ENCODE data around the gene PASK. TPM values are rescaled to one million over a fixed set of nuclear protein-coding genes. Genes with fewer than 3 reads are reported as not detected.

PASK gene
- polyA plus RNA-seq, 4 donors, result 4.7 to 14.7 (median 6.2) TPM

GRCh38 chr2:241173557-241173956 lies 24.3 kb upstream of the PASK start:
- FAIRE-seq (no peak), DNase-seq (no peak)
- H3K9me3 ChIP-seq (ENCODE audit: control insufficient read depth in 2 of 2, insufficient read depth in 1 of 2, low read depth in 1 of 2, low read length in 1 of 2), result peaks cover 0 to 10% of the 10 kb centered on the region in 2 donors
- no peaks in the 10 kb centered on the region for H3K27me3 ChIP-seq (ENCODE audit: control insufficient read depth in 3 of 3, insufficient read depth in 3 of 3, low read length in 3 of 3)
- no peak overlapping the region for H3K27ac ChIP-seq (ENCODE audit: low read depth in 1 of 3, low read length in 2 of 3)
- H3K36me3 ChIP-seq (ENCODE audit: control insufficient read depth in 3 of 3, insufficient read depth in 2 of 3, low read depth in 1 of 3, low read length in 3 of 3), result peaks cover 7 to 49% (median 22%) of the 10 kb centered on the region in 3 donors
- H3K4me1 ChIP-seq (ENCODE audit: control insufficient read depth in 3 of 3, insufficient read depth in 2 of 3, low read depth in 1 of 3, low read length in 2 of 3), result no peaks in the 10 kb centered on the region
- H3K4me3 ChIP-seq (ENCODE audit: low read depth in 1 of 3, low read length in 3 of 3), result no peak overlapping the region
- 89 to 98% (median 96%) methylated on average over 2 of the region's 2 CpGs for WGBS, 3 donors

DNA sequence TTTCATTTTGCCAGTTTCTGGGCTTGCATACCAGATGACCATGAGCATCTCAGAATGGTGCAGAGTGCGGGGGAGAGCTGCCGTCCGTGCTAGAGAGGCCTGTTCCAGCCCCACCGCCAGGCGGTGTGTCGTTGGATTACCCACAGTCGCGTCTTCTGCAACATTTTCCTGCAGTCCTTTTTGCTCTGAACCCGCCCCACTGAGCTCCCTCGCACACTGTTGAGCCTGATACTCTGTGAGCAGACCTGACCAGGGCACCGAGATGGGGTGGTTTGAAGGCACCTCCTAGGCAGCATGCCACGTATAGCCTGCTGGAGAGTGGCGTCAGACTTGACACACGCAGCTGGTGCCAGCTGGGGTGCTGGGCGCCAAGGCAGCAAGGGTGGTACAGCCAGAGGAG lies 19.1 kb upstream of the PASK start:
- FAIRE-seq (no peak), DNase-seq (no peak)
- Histone ChIP-seq H3K36me3 (ENCODE audit: control insufficient read depth in 3 of 3, insufficient read depth in 2 of 3, low read depth in 1 of 3, low read length in 3 of 3) (peaks cover 23 to 64% (median 39%) of the 10 kb centered on the region in 3 donors), H3K27ac (ENCODE audit: low read depth in 1 of 3, low read length in 2 of 3) (no peak overlapping the region), H3K27me3 (ENCODE audit: control insufficient read depth in 3 of 3, insufficient read depth in 3 of 3, low read length in 3 of 3) (no peaks in the 10 kb centered on the region), H3K4me1 (ENCODE audit: control insufficient read depth in 3 of 3, insufficient read depth in 2 of 3, low read depth in 1 of 3, low read length in 2 of 3) (no peaks in the 10 kb centered on the region), H3K9me3 (ENCODE audit: control insufficient read depth in 2 of 2, insufficient read depth in 1 of 2, low read depth in 1 of 2, low read length in 1 of 2) (peaks cover 0 to 10% of the 10 kb centered on the region in 2 donors), H3K4me3 (ENCODE audit: low read depth in 1 of 3, low read length in 3 of 3) (no peak overlapping the region)
- 95 to 98% (median 97%) methylated on average over 15 of the region's 15 CpGs for WGBS, 3 donors

DNA sequence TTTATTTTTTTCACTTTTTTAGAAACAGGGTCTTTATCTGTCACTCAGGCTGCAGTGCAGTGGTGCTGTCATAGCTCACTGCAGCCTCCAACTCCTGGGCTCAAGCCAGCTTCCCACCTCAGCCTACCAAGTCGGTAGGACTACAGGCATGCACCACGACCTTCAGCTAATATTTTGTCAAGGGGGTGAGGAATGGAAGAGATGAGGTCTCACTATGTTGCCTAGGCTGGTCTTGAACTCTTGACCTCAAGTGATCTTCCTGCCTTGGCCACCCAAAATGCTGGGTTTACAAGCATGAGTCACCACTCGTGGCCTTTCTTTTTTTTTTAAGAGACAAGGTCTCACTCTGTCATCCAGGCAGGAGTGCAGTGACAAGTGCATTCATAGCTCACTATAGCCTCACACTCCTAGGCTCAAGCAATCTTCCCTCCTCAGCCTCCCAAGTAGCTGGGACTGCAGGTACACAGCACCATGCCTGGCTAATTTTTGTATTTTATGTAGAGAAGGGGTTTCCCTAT lies 14.4 kb upstream of the PASK start:
- Histone ChIP-seq H3K27ac (ENCODE audit: low read depth in 1 of 3, low read length in 2 of 3) (no peak overlapping the region), H3K9me3 (ENCODE audit: control insufficient read depth in 2 of 2, insufficient read depth in 1 of 2, low read depth in 1 of 2, low read length in 1 of 2) (no peaks in the 10 kb centered on the region), H3K4me3 (ENCODE audit: low read depth in 1 of 3, low read length in 3 of 3) (no peak overlapping the region), H3K36me3 (ENCODE audit: control insufficient read depth in 3 of 3, insufficient read depth in 2 of 3, low read depth in 1 of 3, low read length in 3 of 3) (peaks cover 20 to 78% (median 33%) of the 10 kb centered on the region in 3 donors), H3K4me1 (ENCODE audit: control insufficient read depth in 3 of 3, insufficient read depth in 2 of 3, low read depth in 1 of 3, low read length in 2 of 3) (no peaks in the 10 kb centered on the region), H3K27me3 (ENCODE audit: control insufficient read depth in 3 of 3, insufficient read depth in 3 of 3, low read length in 3 of 3) (no peaks in the 10 kb centered on the region)
- DNase-seq (no peak), FAIRE-seq (no peak)
- 66 to 74% (median 72%) methylated on average over 3 of the region's 3 CpGs for WGBS, 3 donors

- DNase-seq (peak in 1 of 2 donors; percentile 3), FAIRE-seq (no peak)
- 63 to 78% (median 76%) methylated on average over 9 of the region's 9 CpGs for WGBS, 3 donors
- Histone ChIP-seq H3K36me3 (ENCODE audit: control insufficient read depth in 3 of 3, insufficient read depth in 2 of 3, low read depth in 1 of 3, low read length in 3 of 3) (peaks cover 16 to 79% (median 30%) of the 10 kb centered on the region in 3 donors), H3K27me3 (ENCODE audit: control insufficient read depth in 3 of 3, insufficient read depth in 3 of 3, low read length in 3 of 3) (no peaks in the 10 kb centered on the region), H3K27ac (ENCODE audit: low read depth in 1 of 3, low read length in 2 of 3) (peak overlapping the region in 1 of 3 donors; percentile 15), H3K9me3 (ENCODE audit: control insufficient read depth in 2 of 2, insufficient read depth in 1 of 2, low read depth in 1 of 2, low read length in 1 of 2) (no peaks in the 10 kb centered on the region), H3K4me3 (ENCODE audit: low read depth in 1 of 3, low read length in 3 of 3) (no peak overlapping the region), H3K4me1 (ENCODE audit: control insufficient read depth in 3 of 3, insufficient read depth in 2 of 3, low read depth in 1 of 3, low read length in 2 of 3) (no peaks in the 10 kb centered on the region)
These were observed 12.5 kb upstream of the PASK start for GRCh38 chr2:241161646-241162281.

DNA sequence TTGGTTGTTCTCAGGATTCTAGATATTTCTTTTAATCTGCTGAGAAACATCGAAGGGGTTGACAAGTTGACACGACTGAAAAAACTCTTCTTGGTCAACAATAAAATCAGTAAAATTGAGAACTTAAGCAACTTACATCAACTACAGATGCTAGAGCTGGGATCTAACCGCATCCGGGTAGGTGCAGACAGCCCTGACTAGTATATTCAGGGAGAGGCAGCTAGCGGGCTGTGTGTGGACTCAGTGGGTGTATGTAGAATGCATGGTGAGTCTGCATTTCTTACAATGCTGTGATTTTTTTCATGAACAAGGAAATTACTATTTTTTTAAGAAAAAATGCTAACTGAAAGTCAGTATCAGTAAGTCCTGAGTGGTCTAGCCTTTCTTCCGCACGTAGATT lies 11.0 kb upstream of the PASK start:
- no peaks in the 10 kb centered on the region for H3K9me3 ChIP-seq (ENCODE audit: control insufficient read depth in 2 of 2, insufficient read depth in 1 of 2, low read depth in 1 of 2, low read length in 1 of 2)
- DNase-seq, result no peak
- H3K27me3 ChIP-seq (ENCODE audit: control insufficient read depth in 3 of 3, insufficient read depth in 3 of 3, low read length in 3 of 3), result no peaks in the 10 kb centered on the region
- no peak overlapping the region for H3K4me3 ChIP-seq (ENCODE audit: low read depth in 1 of 3, low read length in 3 of 3)
- FAIRE-seq, result no peak
- peaks cover 12 to 80% (median 24%) of the 10 kb centered on the region in 3 donors for H3K36me3 ChIP-seq (ENCODE audit: control insufficient read depth in 3 of 3, insufficient read depth in 2 of 3, low read depth in 1 of 3, low read length in 3 of 3)
- H3K27ac ChIP-seq (ENCODE audit: low read depth in 1 of 3, low read length in 2 of 3), result no peak overlapping the region
- no peaks in the 10 kb centered on the region for H3K4me1 ChIP-seq (ENCODE audit: control insufficient read depth in 3 of 3, insufficient read depth in 2 of 3, low read depth in 1 of 3, low read length in 2 of 3)
- WGBS, 3 donors, result 93 to 97% (median 95%) methylated on average over 7 of the region's 7 CpGs

GRCh38 chr2:241159116-241159515 lies 9.8 kb upstream of the PASK start:
- no peak for FAIRE-seq
- H3K36me3 ChIP-seq (ENCODE audit: control insufficient read depth in 3 of 3, insufficient read depth in 2 of 3, low read depth in 1 of 3, low read length in 3 of 3), result peaks cover 11 to 74% (median 22%) of the 10 kb centered on the region in 3 donors

GRCh38 chr2:241158546-241158900 lies 9.3 kb upstream of the PASK start:
- H3K27me3 ChIP-seq (ENCODE audit: control insufficient read depth in 3 of 3, insufficient read depth in 3 of 3, low read length in 3 of 3), result no peaks in the 10 kb centered on the region
- peaks cover 9 to 70% (median 20%) of the 10 kb centered on the region in 3 donors for H3K36me3 ChIP-seq (ENCODE audit: control insufficient read depth in 3 of 3, insufficient read depth in 2 of 3, low read depth in 1 of 3, low read length in 3 of 3)
- 90 to 95% (median 92%) methylated on average over 8 of the region's 8 CpGs for WGBS, 3 donors
- H3K4me1 ChIP-seq (ENCODE audit: control insufficient read depth in 3 of 3, insufficient read depth in 2 of 3, low read depth in 1 of 3, low read length in 2 of 3), result no peaks in the 10 kb centered on the region
- no peak overlapping the region for H3K4me3 ChIP-seq (ENCODE audit: low read depth in 1 of 3, low read length in 3 of 3)
- DNase-seq, result no peak
- FAIRE-seq, result no peak
- H3K27ac ChIP-seq (ENCODE audit: low read depth in 1 of 3, low read length in 2 of 3), result no peak overlapping the region
- H3K9me3 ChIP-seq (ENCODE audit: control insufficient read depth in 2 of 2, insufficient read depth in 1 of 2, low read depth in 1 of 2, low read length in 1 of 2), result no peaks in the 10 kb centered on the region

More at GRCh38 chr2:241159116-241159515, 9.8 kb upstream of the PASK start:
- no peak for DNase-seq
- 95 to 98% (median 97%) methylated on average over 5 of the region's 5 CpGs for WGBS, 3 donors
- no peaks in the 10 kb centered on the region for H3K9me3 ChIP-seq (ENCODE audit: control insufficient read depth in 2 of 2, insufficient read depth in 1 of 2, low read depth in 1 of 2, low read length in 1 of 2)
- H3K27ac ChIP-seq (ENCODE audit: low read depth in 1 of 3, low read length in 2 of 3), result no peak overlapping the region
- H3K4me1 ChIP-seq (ENCODE audit: control insufficient read depth in 3 of 3, insufficient read depth in 2 of 3, low read depth in 1 of 3, low read length in 2 of 3), result no peaks in the 10 kb centered on the region
- no peak overlapping the region for H3K4me3 ChIP-seq (ENCODE audit: low read depth in 1 of 3, low read length in 3 of 3)
- no peaks in the 10 kb centered on the region for H3K27me3 ChIP-seq (ENCODE audit: control insufficient read depth in 3 of 3, insufficient read depth in 3 of 3, low read length in 3 of 3)

DNA sequence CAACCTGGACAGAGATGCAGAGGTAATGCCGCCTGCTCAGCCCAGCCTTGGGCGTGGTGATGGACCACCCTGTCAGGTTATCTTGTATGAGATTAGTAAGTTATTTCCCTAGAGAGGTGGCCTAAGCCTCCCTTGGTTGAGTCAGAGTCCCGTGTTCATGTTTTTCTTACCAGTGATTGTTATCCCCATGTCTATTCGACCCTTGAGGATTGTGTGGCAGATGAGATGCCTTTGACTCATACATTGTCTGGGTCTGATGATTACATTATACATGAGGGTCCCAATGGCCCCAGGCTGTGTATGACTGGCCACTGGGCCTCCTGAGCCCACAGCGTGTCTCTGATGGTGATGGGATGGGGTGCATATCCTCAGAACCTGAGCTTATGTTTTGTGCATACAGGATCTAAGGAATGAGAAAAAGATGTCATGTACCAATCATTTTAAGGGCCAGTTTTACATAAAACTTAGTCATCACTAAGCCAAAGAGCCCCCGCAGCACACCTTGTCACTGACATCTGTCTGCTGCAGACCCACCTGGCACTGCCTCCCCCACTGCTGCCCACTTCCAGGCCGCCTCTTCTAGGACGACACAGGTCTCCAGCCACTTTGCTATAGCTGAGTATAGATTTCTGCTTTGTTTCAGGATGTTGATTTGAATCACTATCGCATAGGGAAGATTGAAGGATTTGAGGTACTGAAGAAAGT lies 8.7 kb upstream of the PASK start:
- Histone ChIP-seq H3K9me3 (ENCODE audit: control insufficient read depth in 2 of 2, insufficient read depth in 1 of 2, low read depth in 1 of 2, low read length in 1 of 2) (no peaks in the 10 kb centered on the region), H3K27ac (ENCODE audit: low read depth in 1 of 3, low read length in 2 of 3) (no peak overlapping the region), H3K27me3 (ENCODE audit: control insufficient read depth in 3 of 3, insufficient read depth in 3 of 3, low read length in 3 of 3) (no peaks in the 10 kb centered on the region), H3K4me3 (ENCODE audit: low read depth in 1 of 3, low read length in 3 of 3) (no peak overlapping the region), H3K4me1 (ENCODE audit: control insufficient read depth in 3 of 3, insufficient read depth in 2 of 3, low read depth in 1 of 3, low read length in 2 of 3) (no peaks in the 10 kb centered on the region), H3K36me3 (ENCODE audit: control insufficient read depth in 3 of 3, insufficient read depth in 2 of 3, low read depth in 1 of 3, low read length in 3 of 3) (peaks cover 6 to 70% (median 18%) of the 10 kb centered on the region in 3 donors)
- no peak for FAIRE-seq
- no peak for DNase-seq
- WGBS, 3 donors, result 94 to 97% (median 96%) methylated on average over 9 of the region's 9 CpGs

All from small intestine (tissue), 7 donors.